Ramos (cell line): ENCODE measurements around the gene IL17RA.
"Not testable (repeated sequence)": the region's sequence is repeated elsewhere in the genome, so short reads cannot be mapped to it uniquely, and the experiment has no call there.

Source experiments
- in situ Hi-C: fragments of 300-500 bp; cut with MboI; formaldehyde crosslinking; loops from one replicate; pipeline ENCODE4 v1.14.3; 2022; ENCODE audit warnings: low sequenced_read_pairs; ENCODE audit not compliant: unreplicated experiment

IL17RA gene

GRCh38 chr22:17084554-17085276, at the start of gene IL17RA:
Gene IL17RA (plus strand): TSS chr22:17085000. CDS start chr22:17085092, 92 bp downstream.
- in situ Hi-C loops = no loop called here

GRCh38 chr22:17035246-17035645, 49.6 kb upstream of the IL17RA start:
- in situ Hi-C loops = no loop called here

- in situ Hi-C loops = not testable (repeated sequence)
Observed at GRCh38 chr22:17035976-17036841, 48.6 kb upstream of the IL17RA start.

- in situ Hi-C loops = not testable (repeated sequence)
Observed at GRCh38 chr22:17036842-17037711, 47.7 kb upstream of the IL17RA start.

- in situ Hi-C loops = no loop called here
Observed at GRCh38 chr22:17043521-17043920, 41.3 kb upstream of the IL17RA start.

- in situ Hi-C loops = no loop called here
Observed at GRCh38 chr22:17046566-17047348, 38.0 kb upstream of the IL17RA start.

- in situ Hi-C loops = no loop called here
Observed at GRCh38 chr22:17047656-17048055, 37.1 kb upstream of the IL17RA start.

- in situ Hi-C loops = loop anchor here (5.0 kb wide), 1 partner anchor 139 kb away; no protein-coding TSS in a partner anchor
Observed at GRCh38 chr22:17056058-17056457, 28.7 kb upstream of the IL17RA start.

GRCh38 chr22:17056807-17057206, 28.0 kb upstream of the IL17RA start:
- in situ Hi-C loops = loop anchor here (5.0 kb wide), 1 partner anchor 140 kb away; no protein-coding TSS in a partner anchor

GRCh38 chr22:17057959-17058814, 26.6 kb upstream of the IL17RA start:
- in situ Hi-C loops = loop anchor here (5.0 kb wide), 1 partner anchor 141 kb away; no protein-coding TSS in a partner anchor

- in situ Hi-C loops = no loop called here
Observed at GRCh38 chr22:17060126-17060525, 24.7 kb upstream of the IL17RA start.

GRCh38 chr22:17063411-17064106, 21.2 kb upstream of the IL17RA start:
- in situ Hi-C loops = no loop called here

GRCh38 chr22:17064498-17065100, 20.2 kb upstream of the IL17RA start:
- in situ Hi-C loops = no loop called here

GRCh38 chr22:17065433-17065832, 19.4 kb upstream of the IL17RA start:
- in situ Hi-C loops = no loop called here

GRCh38 chr22:17072877-17073276, 11.9 kb upstream of the IL17RA start:
- in situ Hi-C loops = no loop called here

GRCh38 chr22:17074648-17075002, 10.2 kb upstream of the IL17RA start:
- in situ Hi-C loops = no loop called here

GRCh38 chr22:17077255-17077654, 7.5 kb upstream of the IL17RA start:
- in situ Hi-C loops = no loop called here

- in situ Hi-C loops = no loop called here
Observed at GRCh38 chr22:17079572-17079971, 5.2 kb upstream of the IL17RA start.
